ENCODE measurements around the gene NGEF. TPM values are rescaled to one million over a fixed set of nuclear protein-coding genes. Genes with fewer than 3 reads are reported as not detected.

NGEF gene
- total RNA-seq, 1 experiment from 2014 or later = 5.4 TPM

GRCh38 chr2:232896720-232897597, 116.1 kb downstream of the NGEF start:
- Mint-ChIP-seq H3K36me3 (no peaks in the 10 kb centered on the region), H3K27me3 (ENCODE audit: low read depth) (no peaks in the 10 kb centered on the region; the same call in 1 of the 2 replicates), H3K4me3 (no peak overlapping the region), H3K27ac (no peak overlapping the region), H3K9me3 (no peaks in the 10 kb centered on the region), H3K4me1 (peaks cover 3% of the 10 kb centered on the region)
- ATAC-seq = no peak
- DNase-seq (ENCODE audit: low spot score) = no peak
- ChIA-PET CTCF (interaction anchor here (0.9 kb wide), 1 partner anchor 10 kb away, joined by 4 read pairs; no protein-coding TSS in a partner anchor), POLR2A (no interaction called here)
- no peak for TF ChIP-seq NFYB (CRISPR knock-in tag; conservative IDR thresholded peaks at IDR 0.05; ENCODE audit: low read depth)

- TF ChIP-seq ZNF121 (CRISPR knock-in tag; IDR thresholded peaks at IDR 0.05) (no peak), SMAD4 (CRISPR knock-in tag; IDR thresholded peaks at IDR 0.05) (no peak), NFYB (CRISPR knock-in tag; conservative IDR thresholded peaks at IDR 0.05; ENCODE audit: low read depth) (no peak), JAZF1 (CRISPR knock-in tag; IDR thresholded peaks at IDR 0.05) (no peak), PRDM15 (CRISPR knock-in tag; IDR thresholded peaks at IDR 0.05) (no peak), IRF2 (CRISPR knock-in tag; IDR thresholded peaks at IDR 0.05; ENCODE audit: borderline replicate concordance, low read depth) (no peak), MXD4 (CRISPR knock-in tag; IDR thresholded peaks at IDR 0.05; ENCODE audit: borderline replicate concordance) (no peak), AFF4 (CRISPR knock-in tag; IDR thresholded peaks at IDR 0.05; ENCODE audit: borderline replicate concordance) (no peak), NFATC4 (CRISPR knock-in tag; IDR thresholded peaks at IDR 0.05) (no peak)
- no peak overlapping the region for H3K27ac Mint-ChIP-seq
- DNase-seq (ENCODE audit: low spot score) = no peak
- H3K4me1 Mint-ChIP-seq = peaks cover 9% of the 10 kb centered on the region
- POLR2A ChIA-PET = no interaction called here
- H3K36me3 Mint-ChIP-seq = no peaks in the 10 kb centered on the region
- no peaks in the 10 kb centered on the region for H3K9me3 Mint-ChIP-seq
- no peak overlapping the region for H3K4me3 Mint-ChIP-seq
- peaks cover 3% of the 10 kb centered on the region; the same call in 1 of the 2 replicates for H3K27me3 Mint-ChIP-seq (ENCODE audit: low read depth)
- CTCF ChIA-PET = interaction anchor here (0.8 kb wide), 1 partner anchor 70 kb away, joined by 3 read pairs; no protein-coding TSS in a partner anchor
- ATAC-seq = no peak
Measured at GRCh38 chr2:232896111-232896510, 116.9 kb downstream of the NGEF start.

GRCh38 chr2:232894746-232895145, 118.3 kb downstream of the NGEF start:
- H3K27ac Mint-ChIP-seq = no peak overlapping the region
- TF ChIP-seq NR3C1 (CRISPR knock-in tag; conservative IDR thresholded peaks at IDR 0.05; ENCODE audit: low read depth) (no peak), ZBTB21 (CRISPR knock-in tag; IDR thresholded peaks at IDR 0.05; ENCODE audit: borderline replicate concordance) (no peak), NR1H2 (CRISPR knock-in tag; IDR thresholded peaks at IDR 0.05) (no peak), AR (CRISPR knock-in tag; IDR thresholded peaks at IDR 0.05) (no peak), IRF1 (CRISPR knock-in tag; IDR thresholded peaks at IDR 0.05) (no peak), GTF2I (CRISPR knock-in tag; conservative IDR thresholded peaks at IDR 0.05) (no peak), SP1 (CRISPR knock-in tag; conservative IDR thresholded peaks at IDR 0.05) (no peak), GABPB1 (CRISPR knock-in tag; IDR thresholded peaks at IDR 0.05) (no peak), E2F1 (CRISPR knock-in tag; IDR thresholded peaks at IDR 0.05) (no peak)

More at GRCh38 chr2:232894746-232895145, 118.3 kb downstream of the NGEF start:
- ChIA-PET POLR2A (no interaction called here), CTCF (interaction anchor here (0.9 to 1.4 kb wide), 2 partner anchors 31 to 134 kb away, joined by 3 read pairs; no protein-coding TSS in a partner anchor)
- Mint-ChIP-seq H3K36me3 (no peaks in the 10 kb centered on the region), H3K27me3 (ENCODE audit: low read depth) (peaks cover 3% of the 10 kb centered on the region; the same call in 1 of the 2 replicates), H3K4me1 (peaks cover 19% of the 10 kb centered on the region), H3K4me3 (no peak overlapping the region), H3K9me3 (no peaks in the 10 kb centered on the region)
- ATAC-seq (no peak), DNase-seq (ENCODE audit: low spot score) (no peak)
